ENCODE results near the gene MYADM. TPM values are rescaled to one million over a fixed set of nuclear protein-coding genes. Genes with fewer than 3 reads are reported as not detected.

MYADM gene
- total and polyA plus RNA-seq, 2 donors (not counting 1 experiment from before 2014, with no cell fraction given): 18.5 to 172 TPM

DNA sequence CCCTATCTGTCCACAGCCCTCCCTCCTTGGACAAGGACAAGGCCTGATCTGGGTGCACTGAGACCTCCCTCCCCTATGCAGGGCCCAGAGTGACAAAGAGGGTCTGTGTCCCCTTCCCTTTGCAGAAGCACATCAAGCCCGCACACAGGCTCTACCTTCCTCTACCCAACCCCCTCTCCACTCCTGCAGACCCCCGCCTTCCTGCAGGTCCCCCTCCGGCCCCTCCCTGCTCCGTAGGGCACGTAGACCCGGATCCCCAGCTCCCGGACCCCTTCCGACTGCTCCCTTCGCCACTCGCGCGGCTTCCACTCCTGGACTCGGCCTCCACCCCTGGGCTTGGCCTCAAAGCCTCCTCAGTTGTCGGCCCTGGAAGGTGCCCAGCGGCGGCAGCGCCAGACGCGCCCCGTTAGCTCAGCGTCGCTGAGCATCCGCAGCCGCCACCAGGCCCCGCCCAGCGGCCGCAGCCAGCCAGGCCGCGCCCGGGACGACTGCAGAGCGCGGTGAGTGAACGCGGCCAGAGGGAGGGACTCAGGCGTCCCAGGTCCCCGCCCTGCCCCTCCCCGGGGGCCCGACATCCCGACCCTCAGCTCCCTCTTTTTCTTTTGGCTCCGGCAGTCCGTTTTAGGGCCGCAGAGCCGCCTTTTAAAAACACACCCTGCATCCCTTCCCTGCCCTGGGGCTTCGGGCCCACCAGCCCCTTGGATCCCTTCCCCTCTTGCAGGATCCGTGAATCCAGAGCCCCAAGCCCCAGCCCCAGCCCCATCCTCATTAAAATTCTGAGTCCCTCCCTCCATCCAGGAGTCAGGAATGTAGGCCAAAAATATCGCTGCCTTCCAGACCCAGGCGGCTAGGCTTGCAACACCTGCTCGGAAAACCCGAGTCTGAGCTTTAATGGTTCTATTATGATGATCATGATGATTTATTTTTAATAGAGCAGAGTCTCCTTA lies 1.5 kb upstream of the MYADM start:
- no peaks in the 10 kb centered on the region for H3K9me3 Mint-ChIP-seq (ENCODE audit: insufficient read depth)
- peak overlapping the region; percentile 92 for H3K4me3 Mint-ChIP-seq
- H3K4me2 ChIP-seq (replicated peaks; ENCODE audit: low read depth, low read length, poor library complexity, severe bottlenecking): peak overlapping the region; percentile 97
- POLR2A ChIA-PET: interaction anchor here (0.8 kb wide), 1 partner anchor 271 kb away, joined by 3 read pairs; the partner anchor contains the start of gene CNOT3
- peaks cover 26 to 47% of the 10 kb centered on the region in 2 donors for H3K4me1 ChIP-seq (ENCODE audit: control insufficient read depth in 2 of 2, insufficient read depth in 2 of 2, low read length in 2 of 2)
- H3K36me3 ChIP-seq (replicated peaks in 1 of 2; ENCODE audit: control extremely low read depth in 1 of 2, control insufficient read depth in 1 of 2, extremely low read depth in 1 of 2, insufficient read depth in 2 of 2, low read length in 1 of 2): no peaks in the 10 kb centered on the region
- peak overlapping the region; percentile 82 for H3K9ac ChIP-seq (ENCODE audit: low read length)
- H3K27me3 Mint-ChIP-seq: no peaks in the 10 kb centered on the region
- TF ChIP-seq EZH2 (IDR thresholded peaks at IDR 0.05; ENCODE audit: borderline replicate concordance, insufficient read depth, low read depth, low read length, poor library complexity, severe bottlenecking): no peak
- TF ChIP-seq CTCF (IDR thresholded peaks at IDR 0.05): no peak
- H3K9me3 ChIP-seq (ENCODE audit: control extremely low read depth in 1 of 3, control insufficient read depth in 2 of 3, insufficient read depth in 1 of 3, low read length in 2 of 3): peaks cover 0 to 16% (median 2%) of the 10 kb centered on the region in 3 donors
- H4K20me1 ChIP-seq (ENCODE audit: control insufficient read depth, insufficient read depth, low read length, poor library complexity, severe bottlenecking): peaks cover 24% of the 10 kb centered on the region
- H3K79me2 ChIP-seq (ENCODE audit: control insufficient read depth, insufficient read depth, low read length): peaks cover 16% of the 10 kb centered on the region
- H3K4me3 ChIP-seq (ENCODE audit: control extremely low read depth in 1 of 5, extremely low read depth in 1 of 5, insufficient read depth in 1 of 5, low read depth in 2 of 5, low read length in 4 of 5): peak overlapping the region; percentile 30 to 62 (median 51)
- peak overlapping the region; percentile 99 for H3K27ac Mint-ChIP-seq
- 12% methylated on average over 48 of the region's 50 CpGs for WGBS (ENCODE audit: insufficient coverage)
- peak; percentile 85 for DNase-seq
- ATAC-seq (ENCODE audit: low read depth): peak; percentile 15
- peak overlapping the region; percentile 77 for H2AFZ ChIP-seq (ENCODE audit: insufficient read depth, low read depth, low read length, poor library complexity, severe bottlenecking)
- CTCF ChIA-PET: interaction anchor here (0.8 to 1.2 kb wide), 3 partner anchors 16 to 23 kb away, joined by 3 to 5 read pairs (median 3); partner anchors contain the start of gene PRKCG
- H3K27ac ChIP-seq (ENCODE audit: low read length in 2 of 2): peak overlapping the region; percentile 97 to 99
- intact Hi-C loops (cut with micrococcal nuclease): loop anchor here (1.0 to 5.0 kb wide), 6 partner anchors 24 to 1694 kb away; partner anchors contain the start of genes KMT5C, LENG9, PRPF31 and TFPT
- no peaks in the 10 kb centered on the region for H3K27me3 ChIP-seq (replicated peaks in 1 of 4; ENCODE audit: control extremely low read depth in 1 of 4, control insufficient read depth in 3 of 4, insufficient read depth in 4 of 4, low read length in 3 of 4)
- peaks cover 33% of the 10 kb centered on the region for H3K4me1 Mint-ChIP-seq

All from B cell (primary cell).